GM21381 (cell line): ENCODE results near the gene PRTG.
"Not testable (repeated sequence)": the region's sequence is repeated elsewhere in the genome, so short reads cannot be mapped to it uniquely, and the experiment has no call there.

Experiments
- ATAC-seq: cut with Tn5 transposase; IDR thresholded peaks from one replicate; pipeline ENCODE4 v1.9.1; 2021; ENCODE audit warnings: mild to moderate bottlenecking, moderate library complexity; ENCODE audit not compliant: unreplicated experiment

The PRTG gene

GRCh38 chr15:55742927-55743728 is at the start of gene PRTG:
TSS of gene PRTG (minus strand) at chr15:55743152. CDS start at chr15:55742931, 221 bp downstream.
- ATAC-seq, result no peak

- ATAC-seq, result no peak
These were observed 48.8 kb upstream of the PRTG start for GRCh38 chr15:55791551-55792400.

GRCh38 chr15:55789066-55789660 is 46.2 kb upstream of the PRTG start:
- no peak for ATAC-seq

- no peak for ATAC-seq
These were observed 43.4 kb upstream of the PRTG start for GRCh38 chr15:55786341-55786740.

- not testable (repeated sequence) for ATAC-seq
These were observed 42.6 kb upstream of the PRTG start for GRCh38 chr15:55785593-55785992.

- no peak for ATAC-seq
These were observed 41.3 kb upstream of the PRTG start for GRCh38 chr15:55784286-55784685.

GRCh38 chr15:55782901-55783300 is 39.9 kb upstream of the PRTG start:
- no peak for ATAC-seq

GRCh38 chr15:55780292-55780691 is 37.3 kb upstream of the PRTG start:
- no peak for ATAC-seq

GRCh38 chr15:55778932-55779331 is 36.0 kb upstream of the PRTG start:
- no peak for ATAC-seq

GRCh38 chr15:55775316-55775715 is 32.4 kb upstream of the PRTG start:
- ATAC-seq, result no peak

- no peak for ATAC-seq
These were observed 31.4 kb upstream of the PRTG start for GRCh38 chr15:55774113-55774970.

GRCh38 chr15:55770806-55771205 is 27.9 kb upstream of the PRTG start:
- ATAC-seq, result no peak

GRCh38 chr15:55770261-55770660 is 27.3 kb upstream of the PRTG start:
- no peak for ATAC-seq

GRCh38 chr15:55768670-55769185 is 25.8 kb upstream of the PRTG start:
- ATAC-seq, result no peak

- no peak for ATAC-seq
These were observed 23.7 kb upstream of the PRTG start for GRCh38 chr15:55766676-55767075.

GRCh38 chr15:55764398-55764797 is 21.4 kb upstream of the PRTG start:
- ATAC-seq, result no peak

GRCh38 chr15:55758580-55758986 is 15.6 kb upstream of the PRTG start:
- no peak for ATAC-seq

GRCh38 chr15:55753433-55753832 is 10.5 kb upstream of the PRTG start:
- ATAC-seq, result not testable (repeated sequence)

GRCh38 chr15:55750706-55751105 is 7.8 kb upstream of the PRTG start:
- ATAC-seq, result no peak
